Measurements from ENCODE around the gene PROSER3. TPM values are rescaled to one million over a fixed set of nuclear protein-coding genes. Genes with fewer than 3 reads are reported as not detected.
A peak's percentile ranks its signal among the peaks of the same experiment; 100 is the strongest.

Gene PROSER3
- total and polyA plus RNA-seq, 4 donors: 2.8 to 27.7 (median 11.5) TPM

- Histone ChIP-seq H3K27me3 (ENCODE audit: control insufficient read depth, insufficient read depth, low read length) (no peaks in the 10 kb centered on the region), H3K4me3 (ENCODE audit: low read depth, low read length) (no peak overlapping the region), H3K4me1 (ENCODE audit: control insufficient read depth, insufficient read depth, low read length) (peaks cover 42% of the 10 kb centered on the region), H3K9me3 (ENCODE audit: control insufficient read depth, insufficient read depth, low read length) (no peaks in the 10 kb centered on the region), H3K27ac (ENCODE audit: low read depth, low read length) (no peak overlapping the region), H3K36me3 (ENCODE audit: control insufficient read depth, insufficient read depth, low read length) (peaks cover 57% of the 10 kb centered on the region)
- DNase-seq (ENCODE audit: low read depth in 4 of 6, low spot score in 6 of 6): no peak
- 95% methylated on average over 20 of the region's 20 CpGs for WGBS (ENCODE audit: insufficient coverage)
Measured at GRCh38 chr19:35753634-35754369, 4.2 kb upstream of the PROSER3 start.

- Histone ChIP-seq H3K9me3 (ENCODE audit: control insufficient read depth, insufficient read depth, low read length) (no peaks in the 10 kb centered on the region), H3K36me3 (ENCODE audit: control insufficient read depth, insufficient read depth, low read length) (peaks cover 62% of the 10 kb centered on the region), H3K4me1 (ENCODE audit: control insufficient read depth, insufficient read depth, low read length) (peaks cover 42% of the 10 kb centered on the region), H3K27me3 (ENCODE audit: control insufficient read depth, insufficient read depth, low read length) (no peaks in the 10 kb centered on the region), H3K27ac (ENCODE audit: low read depth, low read length) (no peak overlapping the region), H3K4me3 (ENCODE audit: low read depth, low read length) (no peak overlapping the region)
- DNase-seq (ENCODE audit: low read depth in 4 of 6, low spot score in 6 of 6): no peak
- 86% methylated on average over 12 of the region's 13 CpGs for WGBS (ENCODE audit: insufficient coverage)
Measured at GRCh38 chr19:35754370-35755130, 3.4 kb upstream of the PROSER3 start.

GRCh38 chr19:35755131-35755549, 2.8 kb upstream of the PROSER3 start:
- Histone ChIP-seq H3K4me3 (ENCODE audit: low read depth, low read length) (no peak overlapping the region), H3K27ac (ENCODE audit: low read depth, low read length) (peak overlapping the region; percentile 25), H3K9me3 (ENCODE audit: control insufficient read depth, insufficient read depth, low read length) (no peaks in the 10 kb centered on the region), H3K27me3 (ENCODE audit: control insufficient read depth, insufficient read depth, low read length) (no peaks in the 10 kb centered on the region), H3K4me1 (ENCODE audit: control insufficient read depth, insufficient read depth, low read length) (peaks cover 41% of the 10 kb centered on the region), H3K36me3 (ENCODE audit: control insufficient read depth, insufficient read depth, low read length) (peaks cover 63% of the 10 kb centered on the region)
- WGBS (ENCODE audit: insufficient coverage): 48% methylated on average over 17 of the region's 17 CpGs
- DNase-seq (ENCODE audit: low read depth in 4 of 6, low spot score in 6 of 6): no peak

- peak overlapping the region; percentile 97 for H3K27ac ChIP-seq (ENCODE audit: low read depth, low read length)
Measured at GRCh38 chr19:35755550-35756376, 2.2 kb upstream of the PROSER3 start.

GRCh38 chr19:35756377-35757230, 1.4 kb upstream of the PROSER3 start, which contains the start of gene HSPB6:
Gene HSPB6 (minus strand): TSS chr19:35757029. CDS start chr19:35757008, 21 bp downstream.
- peak within 1 kb of the TSS; percentile 97 for H3K4me3 ChIP-seq (ENCODE audit: low read depth, low read length)
- H3K9me3 ChIP-seq (ENCODE audit: control insufficient read depth, insufficient read depth, low read length): no peaks in the 10 kb centered on the region
- peak in 3 of 6 donors; percentile 38 to 71 (median 70) for DNase-seq (ENCODE audit: low read depth in 4 of 6, low spot score in 6 of 6)
- peaks cover 55% of the 10 kb centered on the region for H3K36me3 ChIP-seq (ENCODE audit: control insufficient read depth, insufficient read depth, low read length)
- H3K27me3 ChIP-seq (ENCODE audit: control insufficient read depth, insufficient read depth, low read length): no peaks in the 10 kb centered on the region
- WGBS (ENCODE audit: insufficient coverage): 11% methylated on average over 40 of the region's 52 CpGs
- H3K4me1 ChIP-seq (ENCODE audit: control insufficient read depth, insufficient read depth, low read length): peaks cover 41% of the 10 kb centered on the region
- peak within 1 kb of the TSS; percentile 97 for H3K27ac ChIP-seq (ENCODE audit: low read depth, low read length)

More at GRCh38 chr19:35755550-35756376, 2.2 kb upstream of the PROSER3 start:
- Histone ChIP-seq H3K4me1 (ENCODE audit: control insufficient read depth, insufficient read depth, low read length) (peaks cover 41% of the 10 kb centered on the region), H3K36me3 (ENCODE audit: control insufficient read depth, insufficient read depth, low read length) (peaks cover 60% of the 10 kb centered on the region), H3K9me3 (ENCODE audit: control insufficient read depth, insufficient read depth, low read length) (no peaks in the 10 kb centered on the region), H3K4me3 (ENCODE audit: low read depth, low read length) (peak overlapping the region; percentile 9), H3K27me3 (ENCODE audit: control insufficient read depth, insufficient read depth, low read length) (no peaks in the 10 kb centered on the region)
- 30% methylated on average over 73 of the region's 74 CpGs for WGBS (ENCODE audit: insufficient coverage)
- no peak for DNase-seq (ENCODE audit: low read depth in 4 of 6, low spot score in 6 of 6)

GRCh38 chr19:35757231-35757748, 686 bp upstream of the PROSER3 start:
- peak overlapping the region; percentile 97 for H3K27ac ChIP-seq (ENCODE audit: low read depth, low read length)
- H3K27me3 ChIP-seq (ENCODE audit: control insufficient read depth, insufficient read depth, low read length): no peaks in the 10 kb centered on the region
- H3K4me1 ChIP-seq (ENCODE audit: control insufficient read depth, insufficient read depth, low read length): peaks cover 41% of the 10 kb centered on the region
- peaks cover 55% of the 10 kb centered on the region for H3K36me3 ChIP-seq (ENCODE audit: control insufficient read depth, insufficient read depth, low read length)
- DNase-seq (ENCODE audit: low read depth in 4 of 6, low spot score in 6 of 6): peak in 2 of 6 donors; percentile 33 to 85
- WGBS (ENCODE audit: insufficient coverage): 2% methylated on average over 18 of the region's 19 CpGs
- H3K9me3 ChIP-seq (ENCODE audit: control insufficient read depth, insufficient read depth, low read length): no peaks in the 10 kb centered on the region
- H3K4me3 ChIP-seq (ENCODE audit: low read depth, low read length): peak overlapping the region; percentile 97

GRCh38 chr19:35759697-35760096, 1.7 kb downstream of the PROSER3 start:
- H3K4me1 ChIP-seq (ENCODE audit: control insufficient read depth, insufficient read depth, low read length): peaks cover 41% of the 10 kb centered on the region
- H3K9me3 ChIP-seq (ENCODE audit: control insufficient read depth, insufficient read depth, low read length): no peaks in the 10 kb centered on the region
- no peaks in the 10 kb centered on the region for H3K27me3 ChIP-seq (ENCODE audit: control insufficient read depth, insufficient read depth, low read length)
- H3K4me3 ChIP-seq (ENCODE audit: low read depth, low read length): no peak overlapping the region
- no peak overlapping the region for H3K27ac ChIP-seq (ENCODE audit: low read depth, low read length)
- DNase-seq (ENCODE audit: low read depth in 4 of 6, low spot score in 6 of 6): no peak
- WGBS (ENCODE audit: insufficient coverage): 100% methylated on average over 2 of the region's 2 CpGs
- H3K36me3 ChIP-seq (ENCODE audit: control insufficient read depth, insufficient read depth, low read length): peaks cover 44% of the 10 kb centered on the region

- no peak for DNase-seq (ENCODE audit: low read depth in 4 of 6, low spot score in 6 of 6)
- Histone ChIP-seq H3K4me3 (ENCODE audit: low read depth, low read length) (no peak overlapping the region), H3K9me3 (ENCODE audit: control insufficient read depth, insufficient read depth, low read length) (no peaks in the 10 kb centered on the region), H3K36me3 (ENCODE audit: control insufficient read depth, insufficient read depth, low read length) (peaks cover 45% of the 10 kb centered on the region), H3K27ac (ENCODE audit: low read depth, low read length) (no peak overlapping the region), H3K27me3 (ENCODE audit: control insufficient read depth, insufficient read depth, low read length) (no peaks in the 10 kb centered on the region), H3K4me1 (ENCODE audit: control insufficient read depth, insufficient read depth, low read length) (peaks cover 35% of the 10 kb centered on the region)
- 97% methylated on average over 3 of the region's 4 CpGs for WGBS (ENCODE audit: insufficient coverage)
Measured at GRCh38 chr19:35760711-35761349, 2.9 kb downstream of the PROSER3 start.

Measured in spinal cord (tissue), 10 donors.